Neural cell (in vitro differentiated cells): ENCODE data around the gene PPP1R14B.

Experiments
- EP300 ChIP-seq: fragments of 450-650 bp; conservative IDR thresholded peaks from 2 replicates; pipeline ENCODE4 v1.6.1; 2014; ENCODE audit warnings: antibody characterized with exemption, mild to moderate bottlenecking, moderate library complexity; ENCODE audit not compliant: poor library complexity, severe bottlenecking
- EZH2 ChIP-seq: fragments of 200-600, 300-800 bp; shearing (Covaris generic), sonication (generic); IDR thresholded peaks from 2 replicates; pipeline ENCODE4 v1.6.1; 2014; ENCODE audit warnings: antibody characterized with exemption, low read length, borderline replicate concordance, mild to moderate bottlenecking; ENCODE audit not compliant: insufficient read depth, poor library complexity, severe bottlenecking
- MXI1 ChIP-seq: fragments of 450-650 bp; conservative IDR thresholded peaks from 2 replicates; pipeline ENCODE4 v1.6.1; 2014; ENCODE audit warnings: antibody characterized with exemption, mild to moderate bottlenecking; ENCODE audit not compliant: poor library complexity, severe bottlenecking
- POLR2AphosphoS5 ChIP-seq: IDR thresholded peaks from 2 replicates; pipeline ENCODE4 v1.6.1; 2012
- RAD21 ChIP-seq: fragments of 450-650 bp; conservative IDR thresholded peaks from 2 replicates; pipeline ENCODE4 v1.6.1; 2014; ENCODE audit warnings: antibody characterized with exemption, mild to moderate bottlenecking, moderate library complexity
- REST ChIP-seq: IDR thresholded peaks from 2 replicates; pipeline ENCODE4 v1.6.1; 2012; ENCODE audit warnings: borderline replicate concordance
- SMC3 ChIP-seq: fragments of 450-650 bp; conservative IDR thresholded peaks from 2 replicates; pipeline ENCODE4 v1.6.1; 2014; ENCODE audit warnings: antibody characterized with exemption, mild to moderate bottlenecking, moderate library complexity; ENCODE audit not compliant: poor library complexity
- TF ChIP-seq, protein P1 (sequence below): fragments of 450-650 bp; IDR thresholded peaks from 2 replicates; pipeline ENCODE4 v1.5.1; 2014; ENCODE audit warnings: antibody characterized with exemption, mild to moderate bottlenecking, moderate library complexity; ENCODE audit not compliant: poor library complexity, severe bottlenecking

GRCh38 chr11:64275031-64275800, 28.5 kb upstream of the PPP1R14B start:
- TF ChIP-seq RAD21 (no peak), POLR2AphosphoS5 (no peak), SMC3 (no peak), EZH2 (no peak), EP300 (no peak), REST (no peak), MXI1 (no peak)
- TF ChIP-seq, protein P1, sequence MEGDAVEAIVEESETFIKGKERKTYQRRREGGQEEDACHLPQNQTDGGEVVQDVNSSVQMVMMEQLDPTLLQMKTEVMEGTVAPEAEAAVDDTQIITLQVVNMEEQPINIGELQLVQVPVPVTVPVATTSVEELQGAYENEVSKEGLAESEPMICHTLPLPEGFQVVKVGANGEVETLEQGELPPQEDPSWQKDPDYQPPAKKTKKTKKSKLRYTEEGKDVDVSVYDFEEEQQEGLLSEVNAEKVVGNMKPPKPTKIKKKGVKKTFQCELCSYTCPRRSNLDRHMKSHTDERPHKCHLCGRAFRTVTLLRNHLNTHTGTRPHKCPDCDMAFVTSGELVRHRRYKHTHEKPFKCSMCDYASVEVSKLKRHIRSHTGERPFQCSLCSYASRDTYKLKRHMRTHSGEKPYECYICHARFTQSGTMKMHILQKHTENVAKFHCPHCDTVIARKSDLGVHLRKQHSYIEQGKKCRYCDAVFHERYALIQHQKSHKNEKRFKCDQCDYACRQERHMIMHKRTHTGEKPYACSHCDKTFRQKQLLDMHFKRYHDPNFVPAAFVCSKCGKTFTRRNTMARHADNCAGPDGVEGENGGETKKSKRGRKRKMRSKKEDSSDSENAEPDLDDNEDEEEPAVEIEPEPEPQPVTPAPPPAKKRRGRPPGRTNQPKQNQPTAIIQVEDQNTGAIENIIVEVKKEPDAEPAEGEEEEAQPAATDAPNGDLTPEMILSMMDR = no peak
